H7 (cell line): Measurements from ENCODE around the gene PLEKHM1. TPM values are rescaled to one million over a fixed set of nuclear protein-coding genes. Genes with fewer than 3 reads are reported as not detected.
A peak's percentile ranks its signal among the peaks of the same experiment; 100 is the strongest.
"Not testable (repeated sequence)": the region's sequence is repeated elsewhere in the genome, so short reads cannot be mapped to it uniquely, and the experiment has no call there.

Source experiments
- DNase-seq: peaks from one replicate; pipeline ENCODE4 v3.0.0; 2012
- H3K27me3 ChIP-seq: 2 replicates; pipeline ENCODE4 v1.6.0; 2011; ENCODE audit warnings: mild to moderate bottlenecking, low read length; ENCODE audit not compliant: control insufficient read depth, insufficient read depth
- H3K36me3 ChIP-seq: replicated peaks from 2 replicates; pipeline ENCODE4 v1.5.1; 2011; ENCODE audit warnings: low read length; ENCODE audit not compliant: control insufficient read depth, insufficient read depth
- H3K4me3 ChIP-seq: 2 replicates; pipeline ENCODE4 v1.5.1; 2011; ENCODE audit warnings: low read depth, mild to moderate bottlenecking, control low read depth, low read length, moderate library complexity; ENCODE audit not compliant: insufficient read depth
- total RNA-seq: library from RNA; depleted of rRNA; stranded (reverse); fragments of >200 nt; shearing (Covaris generic); gene quantifications from 2 replicates; pipeline ENCODE4 v1.2.3, GENCODE V29; 2014; rRNA removed

PLEKHM1 gene
- 5.0 and 5.8 TPM in 2 replicates for total RNA-seq

DNA sequence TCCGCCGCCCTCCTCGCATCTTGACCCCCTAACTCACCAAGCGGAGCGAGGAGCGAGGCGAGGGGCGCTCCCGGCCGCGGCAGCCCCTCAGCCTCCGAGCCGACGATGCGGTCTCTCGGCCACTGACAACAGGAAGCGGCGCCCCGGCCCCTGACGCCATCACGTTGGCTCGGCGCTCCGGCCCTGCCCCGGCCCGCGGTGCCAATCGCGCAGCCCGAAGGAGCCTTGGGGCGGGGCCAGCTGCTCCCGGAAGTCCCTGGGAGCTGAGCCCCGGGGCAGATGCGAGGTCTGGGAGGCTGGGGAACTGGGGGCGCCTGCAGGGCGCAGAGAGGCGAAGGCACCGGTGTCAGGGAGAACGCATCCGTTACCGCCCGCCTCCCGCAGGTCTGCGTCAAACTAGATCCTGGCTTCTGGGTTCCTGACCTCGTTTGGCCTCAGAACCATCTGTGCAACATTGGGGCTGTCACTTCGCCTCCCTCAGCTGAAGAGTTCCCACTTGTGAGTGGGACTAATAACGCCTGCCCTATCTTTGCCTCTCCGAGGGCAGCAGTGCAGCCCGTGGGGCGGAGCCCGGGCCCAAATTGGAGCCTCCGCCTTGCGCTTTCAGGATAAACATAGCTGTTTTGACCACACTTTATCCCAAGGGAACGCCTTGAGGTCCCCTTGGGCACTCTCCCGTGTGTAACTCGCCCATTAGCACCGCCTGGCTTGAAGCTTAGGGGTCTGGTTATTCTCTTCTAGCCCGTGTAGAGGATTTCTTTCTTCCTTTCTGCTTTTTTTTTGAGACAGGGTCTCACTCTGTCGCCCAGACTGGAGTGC lies at the start of gene PLEKHM1:
TSS of gene PLEKHM1 (minus strand) at position 107 of the 819 bp plus-strand sequence. CDS start 8,237 bp downstream, outside the sequence.
- H3K36me3 ChIP-seq, H3K27me3 ChIP-seq: not testable (repeated sequence)
- peak within 1 kb of the TSS; percentile 52 for H3K4me3 ChIP-seq
- DNase-seq: peak; percentile 89

DNA sequence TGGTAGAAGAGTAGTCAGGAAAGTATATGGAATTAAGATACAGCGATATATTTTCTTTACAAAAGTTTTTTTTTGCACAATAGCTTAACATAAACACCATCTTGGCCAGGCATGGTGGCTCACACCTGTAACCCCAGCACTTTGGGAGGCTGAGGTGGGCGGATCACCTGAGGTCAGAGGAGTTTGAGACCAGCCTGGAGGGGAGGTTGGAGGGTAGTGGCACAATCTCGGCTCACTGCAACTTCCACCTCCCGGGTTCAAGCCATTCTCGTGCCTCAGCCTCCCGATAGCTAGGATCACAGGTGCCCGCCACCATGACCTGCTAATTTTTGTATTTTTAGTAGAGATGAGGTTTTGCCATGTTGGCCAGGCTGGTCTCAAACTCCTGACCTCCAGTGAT lies 47.6 kb upstream of the PLEKHM1 start:
- H3K4me3 ChIP-seq, H3K27me3 ChIP-seq, DNase-seq, H3K36me3 ChIP-seq: not testable (repeated sequence)

DNA sequence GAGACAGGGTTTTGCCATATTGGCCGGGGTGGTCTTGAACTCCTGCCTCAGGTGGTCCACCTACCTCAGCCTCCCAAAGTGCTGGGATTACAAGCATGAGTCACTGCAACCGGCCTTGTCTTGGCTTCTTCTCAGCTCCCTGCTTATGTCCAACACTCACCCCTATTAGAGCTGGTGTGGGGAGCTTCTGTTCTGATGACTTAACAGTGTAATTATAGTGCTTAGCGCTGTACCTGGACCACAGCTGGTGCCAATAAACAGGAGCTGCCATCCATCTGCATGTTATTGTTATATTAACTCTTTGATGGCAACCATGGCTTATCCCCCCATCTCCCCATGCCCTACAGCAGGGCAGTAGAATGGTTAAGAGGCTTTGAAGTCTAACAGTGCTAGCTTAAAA lies 15.6 kb upstream of the PLEKHM1 start:
- DNase-seq, H3K4me3 ChIP-seq, H3K36me3 ChIP-seq, H3K27me3 ChIP-seq: not testable (repeated sequence)

DNA sequence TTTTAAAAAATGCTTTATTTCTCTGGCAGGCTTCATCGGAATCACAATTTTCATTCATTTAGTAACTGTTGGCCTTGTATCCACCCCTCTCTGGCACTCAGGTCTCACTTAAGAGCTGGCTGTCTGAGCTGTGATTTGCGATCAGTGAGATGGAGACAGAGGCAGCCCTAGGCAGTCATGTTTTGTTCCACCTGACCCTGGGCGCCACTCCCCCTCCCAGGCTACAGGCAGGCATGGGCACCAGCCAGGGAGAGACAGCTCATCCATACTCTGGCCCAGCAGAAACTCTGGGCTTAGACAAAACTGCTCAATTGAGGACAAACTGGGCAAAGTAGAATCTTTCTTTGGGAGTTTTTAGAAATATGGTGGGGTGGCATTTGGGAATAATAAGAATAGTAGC lies 14.7 kb upstream of the PLEKHM1 start:
- H3K4me3 ChIP-seq, DNase-seq, H3K27me3 ChIP-seq, H3K36me3 ChIP-seq: not testable (repeated sequence)

DNA sequence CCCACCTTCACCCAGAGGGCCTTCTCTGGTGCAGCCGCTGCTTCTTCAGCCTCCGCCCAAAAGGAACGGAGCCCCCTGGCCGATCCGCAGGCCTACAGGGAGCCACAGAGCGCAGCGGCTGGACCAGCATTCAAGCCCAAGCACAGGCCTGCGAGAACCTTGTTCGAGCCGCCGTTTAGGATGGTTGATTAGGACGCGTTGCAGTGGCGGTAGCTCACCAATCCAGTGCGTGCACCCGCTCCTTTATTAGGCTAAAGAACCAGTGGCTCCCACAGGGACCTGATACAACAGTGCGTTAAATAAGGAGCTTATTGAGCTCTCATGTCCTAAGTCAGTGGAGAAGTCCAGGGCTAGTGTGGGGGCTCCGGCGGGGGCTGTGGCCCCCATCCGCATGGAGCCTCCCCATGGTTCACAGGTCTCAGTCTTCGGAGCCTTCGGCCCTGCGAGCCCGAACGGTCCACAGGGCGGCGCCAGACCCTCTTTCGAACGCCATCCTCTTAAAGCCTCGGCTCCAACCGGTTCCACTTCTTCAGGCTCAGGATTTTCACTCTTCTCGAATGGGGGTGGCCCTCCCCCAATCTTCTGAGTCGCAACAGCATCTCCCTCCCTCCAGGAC lies 10.7 kb upstream of the PLEKHM1 start:
- not testable (repeated sequence) for H3K27me3 ChIP-seq, H3K4me3 ChIP-seq, H3K36me3 ChIP-seq
- DNase-seq: peak; percentile 40

DNA sequence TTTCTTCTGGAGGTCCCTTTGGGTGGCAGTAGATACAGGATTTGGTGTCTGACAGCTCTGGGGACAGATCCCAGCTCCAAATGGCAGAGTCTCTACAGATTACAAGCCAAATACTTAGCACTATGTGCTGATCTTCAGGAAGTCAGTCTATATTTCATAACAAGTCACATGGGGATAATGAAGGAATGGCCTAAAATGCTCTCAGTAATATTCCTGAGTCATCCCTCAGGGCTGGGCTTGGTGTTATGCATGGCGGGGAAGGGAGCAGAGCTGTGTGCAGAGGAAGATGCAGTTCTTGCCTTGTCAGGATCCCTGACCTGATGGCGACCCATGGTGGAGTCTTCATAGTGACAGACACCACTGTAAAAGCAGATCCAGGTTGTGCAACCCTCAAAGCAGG lies 10.0 kb upstream of the PLEKHM1 start:
- not testable (repeated sequence) for H3K27me3 ChIP-seq, H3K4me3 ChIP-seq, H3K36me3 ChIP-seq, DNase-seq

DNA sequence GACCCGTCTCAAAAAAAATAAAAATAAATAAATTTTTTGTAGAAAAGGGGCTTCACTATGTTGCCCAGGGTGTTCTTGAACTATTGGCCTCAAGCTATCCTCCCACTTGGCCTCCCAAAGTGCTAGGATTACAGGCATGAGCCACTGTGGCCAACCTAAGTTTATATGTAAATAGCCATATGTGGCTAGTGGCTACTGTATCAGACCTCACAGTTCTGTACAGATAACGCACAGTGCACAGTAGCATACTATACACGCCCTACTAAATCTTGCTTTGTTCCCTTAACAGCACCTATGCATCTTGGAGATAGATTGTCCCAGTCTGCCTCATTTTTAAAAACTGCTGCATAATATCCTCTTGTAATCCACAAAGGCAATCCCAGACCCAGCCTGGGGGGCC lies 8.7 kb upstream of the PLEKHM1 start:
- H3K4me3 ChIP-seq: not testable (repeated sequence)

DNA sequence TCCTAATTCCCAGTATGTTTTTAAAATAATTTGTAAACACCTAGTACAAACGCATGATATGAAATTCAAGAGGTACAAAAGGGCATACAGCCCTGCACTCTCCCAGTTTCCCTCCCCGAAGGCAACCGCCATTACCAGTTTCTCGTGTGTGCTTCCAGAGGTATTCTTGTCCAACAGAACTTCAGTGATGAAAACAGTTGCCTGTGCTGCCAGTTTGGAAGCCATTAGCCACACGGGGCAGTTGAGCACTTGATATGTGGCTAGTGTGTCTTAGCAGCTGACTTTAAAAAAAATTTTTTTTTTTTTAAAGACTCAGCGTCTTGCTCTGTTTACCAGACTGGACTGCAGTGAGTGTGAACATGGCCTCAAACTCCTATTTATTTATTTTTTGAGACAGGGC lies 7.9 kb upstream of the PLEKHM1 start:
- not testable (repeated sequence) for H3K27me3 ChIP-seq, H3K36me3 ChIP-seq, DNase-seq, H3K4me3 ChIP-seq

More for the DNA sequence above, 8.7 kb upstream of the PLEKHM1 start:
- not testable (repeated sequence) for H3K27me3 ChIP-seq, H3K36me3 ChIP-seq, DNase-seq

DNA sequence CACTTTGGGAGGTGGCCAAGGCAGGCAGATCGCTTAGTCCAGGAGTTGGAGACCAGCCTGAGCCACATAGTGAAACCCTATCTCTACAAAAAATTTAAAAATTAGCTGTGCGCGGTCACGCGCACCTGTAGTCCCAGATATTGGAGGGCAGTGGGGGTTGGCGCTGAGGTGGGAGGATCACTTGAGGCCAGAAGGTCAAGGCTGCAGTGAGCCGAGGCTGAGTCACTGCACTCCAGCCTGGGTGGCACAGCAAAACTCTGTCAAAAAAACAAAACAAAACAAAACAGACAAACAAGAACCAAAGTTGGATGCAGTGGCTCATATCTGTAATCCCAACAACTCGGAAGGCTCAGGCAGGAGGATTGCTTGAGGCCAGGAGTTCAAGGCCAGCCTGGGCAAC lies 6.9 kb upstream of the PLEKHM1 start:
- DNase-seq, H3K36me3 ChIP-seq, H3K27me3 ChIP-seq, H3K4me3 ChIP-seq: not testable (repeated sequence)

DNA sequence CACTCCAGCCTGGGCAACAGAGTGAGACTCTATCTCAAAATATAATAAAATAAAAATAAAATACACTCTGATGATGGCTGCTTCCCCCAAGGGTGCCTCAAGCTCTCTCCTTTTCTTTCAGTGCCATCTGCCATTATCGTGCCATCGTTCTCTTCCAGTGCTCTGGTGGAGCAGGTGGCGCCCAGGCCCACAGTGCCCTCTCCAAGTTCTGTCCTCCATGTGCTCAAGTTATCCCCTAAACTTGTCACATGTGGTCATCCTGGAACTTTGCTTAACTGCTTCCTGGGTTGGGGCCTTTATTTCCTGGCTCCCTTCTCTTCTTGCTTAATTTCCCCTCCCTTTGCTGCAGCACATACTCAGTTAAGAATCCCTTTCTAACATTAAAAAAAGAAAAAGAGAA lies 6.0 kb upstream of the PLEKHM1 start:
- H3K27me3 ChIP-seq, H3K36me3 ChIP-seq, H3K4me3 ChIP-seq, DNase-seq: not testable (repeated sequence)

DNA sequence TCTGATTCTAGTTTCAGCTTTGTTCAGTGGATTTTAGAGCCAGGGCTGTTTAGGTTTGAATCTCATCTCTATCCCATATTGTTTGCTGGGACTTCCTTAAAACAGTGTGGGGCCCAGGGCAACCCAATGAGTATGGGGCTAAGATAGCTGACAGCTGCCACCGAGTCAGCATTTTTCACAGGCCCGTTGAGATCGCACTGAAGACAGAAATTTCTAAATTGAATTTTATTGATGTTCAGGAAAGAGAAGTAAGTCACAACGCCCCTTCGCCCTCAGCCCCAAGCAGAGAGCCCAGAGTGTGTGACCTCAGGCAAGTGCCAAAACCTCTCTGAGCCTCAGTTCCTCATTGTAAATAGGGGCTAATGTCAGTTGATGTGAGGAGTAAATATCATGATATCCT lies 4.0 kb upstream of the PLEKHM1 start:
- not testable (repeated sequence) for H3K27me3 ChIP-seq, H3K4me3 ChIP-seq, H3K36me3 ChIP-seq, DNase-seq

DNA sequence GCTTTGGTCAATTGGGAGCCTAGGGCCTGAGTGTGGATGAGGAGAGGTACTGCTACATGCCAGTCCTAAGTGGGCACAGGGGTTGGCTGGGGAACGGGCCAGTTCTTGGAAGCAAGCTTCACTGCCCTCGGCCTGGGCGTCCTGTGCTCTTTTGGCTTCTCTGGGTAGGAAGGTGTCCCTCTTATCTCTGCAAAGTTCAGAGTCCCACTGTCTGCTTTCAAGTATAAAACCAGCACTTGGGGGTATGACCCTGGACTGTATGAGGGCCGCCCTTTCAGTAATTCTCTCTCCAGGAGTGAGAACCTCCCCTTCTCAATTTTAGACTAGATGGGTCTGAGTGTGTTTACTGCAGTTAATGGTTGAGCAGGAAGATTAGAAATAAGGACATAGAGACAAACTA lies 1.6 kb upstream of the PLEKHM1 start:
- not testable (repeated sequence) for H3K36me3 ChIP-seq, DNase-seq, H3K27me3 ChIP-seq

DNA sequence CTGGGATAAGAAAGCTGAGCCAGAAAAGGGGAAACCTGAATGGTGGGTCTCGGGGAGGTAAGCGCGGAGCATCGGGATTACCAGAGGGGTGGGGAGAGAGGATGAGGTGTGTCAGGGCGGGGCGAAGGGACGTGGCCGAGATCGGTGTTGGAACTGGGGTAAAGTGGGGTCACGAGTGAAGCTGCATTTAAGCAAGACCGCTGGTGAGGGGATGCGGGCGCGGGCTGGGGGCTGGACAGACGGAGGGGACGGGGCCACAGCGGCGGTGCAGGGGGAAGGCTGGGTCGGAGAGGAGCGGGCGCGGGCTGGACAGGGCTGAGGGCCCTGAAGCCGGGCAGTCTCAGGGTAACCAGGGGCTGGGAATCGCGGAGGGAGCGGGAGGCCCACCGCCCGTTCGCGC lies 323 bp downstream of the PLEKHM1 start:
- peak; percentile 36 for DNase-seq

More for the DNA sequence above, 1.6 kb upstream of the PLEKHM1 start:
- H3K4me3 ChIP-seq: not testable (repeated sequence)

DNA sequence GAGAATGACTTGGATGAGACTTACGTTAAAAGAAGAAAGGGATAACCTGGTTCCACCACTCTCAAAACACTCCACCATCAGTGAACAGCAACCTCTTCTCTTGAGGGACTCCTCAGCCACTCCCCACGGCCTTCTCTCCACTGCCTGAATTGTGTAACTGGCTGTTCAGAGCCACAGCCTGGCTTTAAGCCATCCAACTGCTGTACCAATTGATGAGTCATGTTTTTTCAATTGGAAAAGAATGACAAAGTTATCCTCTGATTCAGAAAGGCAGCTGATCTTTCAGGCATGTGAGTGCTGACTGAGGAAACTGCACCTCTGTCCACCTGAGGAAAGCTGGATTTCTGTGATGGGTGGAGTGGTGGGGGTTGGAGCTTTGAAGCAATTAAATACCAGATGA lies 2.8 kb downstream of the PLEKHM1 start:
- not testable (repeated sequence) for H3K27me3 ChIP-seq, DNase-seq, H3K4me3 ChIP-seq, H3K36me3 ChIP-seq

More for the DNA sequence above, 323 bp downstream of the PLEKHM1 start:
- H3K27me3 ChIP-seq, H3K36me3 ChIP-seq: not testable (repeated sequence)
- H3K4me3 ChIP-seq: peak overlapping the region; percentile 52

DNA sequence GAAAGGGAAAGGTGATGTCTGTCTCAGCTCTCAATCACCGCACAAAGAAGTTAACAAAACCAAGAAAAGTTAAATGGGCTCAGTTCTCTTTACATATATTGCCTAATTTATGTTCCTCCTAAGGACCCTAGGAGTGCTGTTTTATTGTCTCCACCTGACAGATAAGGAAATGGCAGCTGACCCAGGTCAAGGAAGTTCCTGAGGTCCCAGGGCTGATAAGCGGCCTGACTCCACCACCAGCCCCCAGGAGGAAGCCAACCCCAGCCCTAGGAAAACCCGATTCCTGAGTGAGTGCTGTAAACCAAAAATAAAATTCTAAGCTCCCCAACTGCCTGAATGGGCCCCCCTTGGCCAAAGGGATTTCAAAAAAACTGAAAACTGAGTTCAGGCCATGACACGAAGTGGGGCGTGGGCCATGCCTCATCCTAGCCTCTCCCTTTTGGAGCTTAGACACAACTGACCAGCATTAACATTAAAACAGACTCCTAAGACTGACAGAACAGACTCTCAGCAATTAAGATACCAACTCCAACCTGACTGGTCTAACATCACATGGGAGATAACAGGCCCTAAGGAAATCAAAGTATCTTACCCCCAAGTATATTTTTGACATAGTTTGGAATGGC lies 6.8 kb downstream of the PLEKHM1 start:
- not testable (repeated sequence) for H3K27me3 ChIP-seq, H3K4me3 ChIP-seq

More for the DNA sequence above, 6.8 kb downstream of the PLEKHM1 start:
- DNase-seq, H3K36me3 ChIP-seq: not testable (repeated sequence)
